Activated T-cell treated with anti-CD3 and anti-CD28 coated beads for 48 hours (primary cell): ENCODE data around the gene MPND.

Experiments
- DNase-seq: peaks from one replicate; pipeline ENCODE4 v3.0.0-alpha.2; 2020; ENCODE audit warnings: low read depth

MPND gene

GRCh38 chr19:4403005-4403761 lies 59.8 kb downstream of the MPND start:
- DNase-seq, result no peak

GRCh38 chr19:4405977-4406376 lies 62.6 kb downstream of the MPND start:
- no peak for DNase-seq

- no peak for DNase-seq
These were observed 63.3 kb downstream of the MPND start for GRCh38 chr19:4406626-4407025.

- no peak for DNase-seq
These were observed 66.0 kb downstream of the MPND start for GRCh38 chr19:4409123-4409933.
